ENCODE measurements around the gene HOXC11. TPM values are rescaled to one million over a fixed set of nuclear protein-coding genes. Genes with fewer than 3 reads are reported as not detected.

HOXC11 gene
- total RNA-seq, 8 experiments from 2014 or later, result 0.08 to 9.5 (median 0.35) TPM; not detected in 2

DNA sequence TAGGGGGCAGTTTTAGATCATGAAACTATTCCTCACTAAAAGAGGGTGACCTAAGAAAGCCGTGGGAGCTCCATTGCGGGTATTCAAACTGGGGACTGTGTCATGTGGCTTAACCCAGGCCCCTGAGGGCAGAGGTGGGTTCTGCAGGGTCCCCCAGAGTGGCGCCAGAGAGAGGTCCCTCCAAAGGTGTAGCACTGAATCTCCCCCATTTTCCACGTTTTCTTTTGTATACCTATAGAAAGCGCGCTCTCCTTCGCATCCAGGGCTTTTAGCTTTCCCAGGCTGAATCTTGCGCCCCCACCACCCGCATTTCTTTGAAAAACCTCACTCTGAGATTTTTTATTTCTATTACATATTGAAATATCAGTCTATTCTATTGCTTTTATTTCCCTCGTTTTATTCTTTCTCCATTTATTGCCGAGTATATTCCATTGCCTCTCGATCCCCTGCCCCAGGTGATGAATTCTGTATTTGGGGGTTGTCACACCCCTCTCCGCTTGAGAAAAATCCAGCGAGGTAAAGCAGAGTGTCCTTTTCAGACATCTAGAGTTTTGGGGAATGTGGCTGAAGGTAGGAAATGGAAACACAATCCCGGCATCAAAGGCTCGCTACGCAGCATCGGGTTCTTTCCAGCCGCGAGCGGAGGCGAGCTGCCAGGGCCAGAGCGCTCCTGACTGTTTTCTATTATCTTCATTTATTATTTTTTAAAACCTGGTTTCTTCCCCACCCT is 35.2 kb upstream of the HOXC11 start:
- no peak for ATAC-seq (replicated peaks in 6 of 8)
- Histone ChIP-seq H3K4me1 (replicated peaks in 1 of 2) (peaks cover 0 to 4% of the 10 kb centered on the region in 2 donors), H3K4me3 (peak overlapping the region; percentile 16 to 38 (median 33)), H3K27ac (no peak overlapping the region)
- WGBS, 10 experiments, result 7 to 56% (median 31%) methylated on average over 3 to 20 of the region's 23 CpGs
- in situ Hi-C loops (cut with MboI; ENCODE audit: low pct_unique_long_range_greater_than_20kb in 2 of 9, low sequenced_read_pairs in 9 of 9, unreplicated experiment in 9 of 9), result loop anchor here in 3 of 9 experiments (25.0 kb wide), 3 partner anchors 125 to 175 kb away; partner anchors contain the start of gene CISTR (in 1 of the 3)

DNA sequence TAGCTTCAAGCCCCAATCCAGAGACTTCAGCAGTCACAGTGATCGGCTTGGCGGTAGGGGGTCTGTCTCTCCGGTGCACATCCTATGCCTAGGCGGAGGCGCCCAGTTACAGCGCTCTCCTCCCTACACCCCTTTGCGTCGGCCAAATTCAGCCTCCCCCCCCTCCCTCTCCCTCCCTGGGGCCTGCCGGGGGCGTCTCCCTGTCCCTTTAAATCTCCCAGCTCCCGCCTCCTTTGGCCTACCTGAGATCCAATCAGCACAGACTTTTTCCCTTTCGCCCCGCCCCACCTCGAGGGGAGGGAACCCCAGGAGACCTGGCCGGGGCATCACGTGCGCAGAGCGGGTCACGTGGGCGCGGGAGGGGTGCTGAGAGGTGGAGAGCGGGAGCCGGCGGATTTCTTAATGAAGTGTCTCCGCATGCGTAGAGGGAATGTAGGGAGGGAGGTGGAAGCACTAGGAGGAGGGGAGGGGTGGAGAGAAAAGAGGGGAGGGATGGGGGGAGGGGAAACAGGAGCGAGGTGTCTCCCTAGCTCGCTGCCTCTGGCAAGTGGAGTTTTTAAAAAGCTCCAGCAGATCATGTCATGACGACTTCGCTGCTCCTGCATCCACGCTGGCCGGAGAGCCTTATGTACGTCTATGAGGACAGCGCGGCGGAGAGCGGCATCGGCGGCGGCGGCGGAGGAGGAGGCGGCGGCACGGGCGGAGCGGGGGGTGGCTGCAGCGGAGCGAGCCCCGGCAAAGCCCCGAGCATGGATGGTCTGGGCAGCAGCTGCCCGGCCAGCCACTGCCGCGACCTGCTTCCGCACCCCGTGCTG is 34.4 kb upstream of the HOXC11 start, which contains the start of gene HOXC13:
Gene HOXC13 (plus strand): TSS at position 506 of the 815 bp plus-strand sequence. CDS start 76 bp downstream, at position 582.
- H3K4me1 ChIP-seq (replicated peaks in 1 of 2), result peaks cover 0 to 4% of the 10 kb centered on the region in 2 donors
- peak; percentile 87 to 93 (median 91) for ATAC-seq (replicated peaks in 6 of 8)
- no peak within 1 kb of the TSS for H3K27ac ChIP-seq
- in situ Hi-C loops (cut with MboI; ENCODE audit: low pct_unique_long_range_greater_than_20kb in 2 of 9, low sequenced_read_pairs in 9 of 9, unreplicated experiment in 9 of 9), result loop anchor here in 3 of 9 experiments (25.0 kb wide), 3 partner anchors 126 to 176 kb away; partner anchors contain the start of gene CISTR (in 1 of the 3)
- 7 to 30% methylated on average over 2 to 3 of the region's 56 CpGs; no CpG with 5 or more reads in 8 of the 10 experiments for WGBS, 10 experiments
- H3K4me3 ChIP-seq, result peak within 1 kb of the TSS; percentile 24 to 39 (median 33)

DNA sequence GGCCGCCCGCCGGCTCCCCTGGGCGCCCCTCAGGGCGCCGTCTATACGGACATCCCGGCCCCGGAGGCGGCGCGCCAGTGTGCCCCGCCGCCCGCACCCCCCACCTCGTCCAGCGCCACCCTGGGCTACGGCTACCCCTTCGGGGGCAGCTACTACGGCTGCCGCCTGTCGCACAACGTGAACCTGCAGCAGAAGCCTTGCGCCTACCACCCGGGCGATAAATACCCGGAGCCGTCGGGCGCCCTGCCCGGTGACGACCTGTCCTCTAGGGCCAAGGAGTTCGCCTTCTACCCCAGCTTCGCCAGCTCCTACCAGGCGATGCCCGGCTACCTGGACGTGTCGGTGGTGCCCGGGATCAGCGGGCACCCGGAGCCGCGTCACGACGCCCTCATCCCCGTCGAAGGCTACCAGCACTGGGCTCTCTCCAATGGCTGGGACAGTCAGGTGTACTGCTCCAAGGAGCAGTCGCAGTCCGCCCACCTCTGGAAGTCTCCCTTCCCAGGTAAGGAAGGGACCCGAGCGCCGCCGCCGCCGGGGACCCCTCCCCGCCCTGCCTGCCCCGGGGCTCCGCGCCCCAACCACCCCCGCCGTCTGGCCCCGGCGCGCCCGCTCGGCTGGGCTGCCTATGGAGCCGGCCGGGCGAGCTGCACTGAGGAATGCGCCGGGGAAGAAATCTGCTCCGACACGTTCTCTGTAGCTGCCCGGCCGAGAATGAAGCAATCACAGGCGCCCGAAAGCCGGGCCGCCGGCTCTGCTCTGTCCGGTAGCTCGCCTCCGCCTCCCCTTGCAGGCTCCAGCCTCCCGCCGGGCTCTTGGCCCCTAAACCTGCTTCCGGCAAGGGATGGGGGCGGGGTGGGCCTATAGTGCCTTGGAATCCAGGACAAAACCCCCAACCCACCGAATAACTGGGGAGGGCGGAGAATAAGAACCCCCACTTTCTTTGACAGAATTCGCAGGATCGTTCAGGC is 33.5 kb upstream of the HOXC11 start:
- peak in 3 of 8 experiments; percentile 22 to 72 (median 40) for ATAC-seq (replicated peaks in 6 of 8)
- H3K4me3 ChIP-seq, result peak overlapping the region; percentile 24 to 39 (median 33)
- 0 to 20% (median 0%) methylated on average over 1 to 7 of the region's 91 CpGs; no CpG with 5 or more reads in 4 of the 10 experiments for WGBS, 10 experiments

DNA sequence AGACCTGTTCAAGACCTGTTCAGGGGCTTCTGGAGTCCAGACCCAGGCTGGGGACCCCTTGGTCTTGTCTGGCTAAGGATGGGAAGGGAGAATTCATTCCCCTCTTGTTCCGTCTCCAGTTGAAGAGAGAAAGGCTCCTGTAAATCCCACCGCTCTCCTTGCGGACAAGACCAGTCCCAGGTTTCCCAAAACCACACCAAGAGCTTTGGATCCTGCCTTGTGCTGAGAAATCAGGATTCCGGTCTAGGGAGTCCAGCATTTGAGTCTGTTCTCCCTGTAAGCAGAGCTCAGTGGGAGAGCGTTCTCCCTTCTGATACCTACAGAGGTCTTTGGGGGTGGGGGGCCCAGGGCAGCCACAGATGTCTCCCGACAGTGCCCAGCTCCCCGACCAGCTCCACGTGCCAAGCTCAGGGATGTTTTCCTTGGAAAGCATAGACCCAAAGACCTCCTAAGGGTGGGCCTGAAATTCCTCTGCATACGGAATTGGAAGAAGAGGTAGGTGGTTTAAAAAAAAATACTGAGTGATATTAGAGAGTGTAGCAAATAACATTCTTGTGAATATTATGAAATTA is 32.4 kb upstream of the HOXC11 start:
- WGBS, 10 experiments, result 0 to 92% (median 16%) methylated on average over 2 to 7 of the region's 9 CpGs; no CpG with 5 or more reads in 1 of the 10 experiments
- H3K4me1 ChIP-seq (replicated peaks in 1 of 2), result peaks cover 0 to 2% of the 10 kb centered on the region in 2 donors
- H3K4me3 ChIP-seq, result no peak overlapping the region
- no peak for ATAC-seq (replicated peaks in 6 of 8)
- H3K27ac ChIP-seq, result no peak overlapping the region
- in situ Hi-C loops (cut with MboI; ENCODE audit: low pct_unique_long_range_greater_than_20kb in 2 of 9, low sequenced_read_pairs in 9 of 9, unreplicated experiment in 9 of 9), result loop anchor here in 3 of 9 experiments (25.0 kb wide), 3 partner anchors 128 to 178 kb away; partner anchors contain the start of gene CISTR (in 1 of the 3)

More for the DNA sequence above, 33.5 kb upstream of the HOXC11 start:
- Histone ChIP-seq H3K4me1 (replicated peaks in 1 of 2) (peaks cover 0 to 4% of the 10 kb centered on the region in 2 donors), H3K27ac (no peak overlapping the region)
- in situ Hi-C loops (cut with MboI; ENCODE audit: low pct_unique_long_range_greater_than_20kb in 2 of 9, low sequenced_read_pairs in 9 of 9, unreplicated experiment in 9 of 9), result loop anchor here in 3 of 9 experiments (25.0 kb wide), 3 partner anchors 127 to 177 kb away; partner anchors contain the start of gene CISTR (in 1 of the 3)

DNA sequence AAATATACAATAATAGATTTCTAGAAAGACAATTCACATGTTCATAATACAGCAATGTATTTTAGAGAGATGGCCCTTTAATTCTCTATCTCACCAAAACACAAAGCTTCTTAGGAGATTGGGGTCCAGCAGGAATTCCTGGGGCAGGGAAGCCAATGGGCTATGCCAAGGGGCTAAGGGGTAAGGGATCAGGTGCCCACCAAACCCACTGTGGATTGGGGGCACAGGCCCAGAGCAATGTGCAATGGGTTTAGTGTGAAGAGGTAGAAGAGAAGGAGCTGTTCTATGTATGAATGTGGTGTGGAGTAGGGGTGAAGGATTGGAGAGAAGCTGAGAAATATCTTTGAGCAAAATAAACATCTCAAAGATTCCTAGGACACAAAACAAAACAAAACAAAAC is 31.7 kb upstream of the HOXC11 start:
- H3K4me1 ChIP-seq (replicated peaks in 1 of 2), result no peaks in the 10 kb centered on the region
- no peak overlapping the region for H3K4me3 ChIP-seq
- no peak for ATAC-seq (replicated peaks in 6 of 8)
- in situ Hi-C loops (cut with MboI; ENCODE audit: low pct_unique_long_range_greater_than_20kb in 2 of 9, low sequenced_read_pairs in 9 of 9, unreplicated experiment in 9 of 9), result loop anchor here in 3 of 9 experiments (25.0 kb wide), 3 partner anchors 129 to 179 kb away; partner anchors contain the start of gene CISTR (in 1 of the 3)
- H3K27ac ChIP-seq, result no peak overlapping the region

DNA sequence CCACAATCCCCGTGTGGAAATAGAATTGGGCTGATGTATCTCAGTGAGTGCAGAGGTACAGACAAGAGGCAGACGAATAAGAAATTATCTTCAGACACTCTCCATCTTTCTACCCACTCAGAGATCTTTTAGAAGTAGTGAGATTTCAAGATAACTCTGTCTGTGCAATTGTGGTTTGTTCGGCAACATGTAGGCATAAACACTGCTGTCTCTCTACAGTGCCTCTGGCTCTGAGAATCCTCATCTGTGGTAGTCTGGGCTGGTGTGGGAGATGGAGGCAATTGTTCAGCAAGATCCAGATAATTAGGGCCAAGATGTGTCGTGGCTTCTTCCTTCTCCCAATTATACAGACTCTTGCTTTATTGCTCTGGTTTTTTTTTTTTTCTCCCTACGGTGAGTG is 31.2 kb upstream of the HOXC11 start:
- in situ Hi-C loops (cut with MboI; ENCODE audit: low pct_unique_long_range_greater_than_20kb in 2 of 9, low sequenced_read_pairs in 9 of 9, unreplicated experiment in 9 of 9), result loop anchor here in 3 of 9 experiments (25.0 kb wide), 3 partner anchors 129 to 179 kb away; partner anchors contain the start of gene CISTR (in 1 of the 3)
- Histone ChIP-seq H3K4me3 (no peak overlapping the region), H3K4me1 (replicated peaks in 1 of 2) (no peaks in the 10 kb centered on the region), H3K27ac (no peak overlapping the region)
- WGBS, 10 experiments, result 0 to 91% (median 15%) methylated on average over 1 to 5 of the region's 5 CpGs
- ATAC-seq (replicated peaks in 6 of 8), result no peak

DNA sequence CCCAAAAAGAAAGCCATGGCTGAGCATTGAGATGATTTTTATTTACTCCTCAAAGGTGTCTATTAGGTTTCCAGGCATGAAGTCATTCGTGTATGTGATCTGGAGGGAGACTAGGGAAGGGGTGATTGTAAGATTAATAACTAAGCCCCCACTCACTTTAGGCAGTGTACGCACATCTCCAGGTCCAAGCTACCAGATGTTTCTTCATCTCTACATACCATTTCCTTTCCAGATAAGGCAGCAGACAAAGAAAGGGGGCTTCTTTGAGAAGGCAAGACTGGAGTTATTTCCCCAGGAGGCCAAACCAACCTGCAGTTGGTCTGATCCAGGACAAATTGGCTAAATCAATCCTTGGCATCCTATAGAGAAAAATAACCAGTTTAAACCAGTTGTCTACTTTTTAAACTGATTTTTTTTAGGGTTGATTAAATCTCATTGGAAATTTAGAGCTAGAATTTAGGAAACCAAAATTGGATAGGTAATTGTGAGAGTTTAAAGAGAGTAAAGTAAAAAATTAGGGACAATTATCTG is 30.4 kb upstream of the HOXC11 start:
- H3K4me3 ChIP-seq, result no peak overlapping the region
- WGBS, 10 experiments, result 0 to 60% (median 41%) methylated on average over 1 of the region's 2 CpGs; no CpG with 5 or more reads in 6 of the 10 experiments
- H3K4me1 ChIP-seq (replicated peaks in 1 of 2), result no peaks in the 10 kb centered on the region
- in situ Hi-C loops (cut with MboI; ENCODE audit: low pct_unique_long_range_greater_than_20kb in 2 of 9, low sequenced_read_pairs in 9 of 9, unreplicated experiment in 9 of 9), result loop anchor here in 3 of 9 experiments (25.0 kb wide), 3 partner anchors 130 to 180 kb away; partner anchors contain the start of gene CISTR (in 1 of the 3)
- H3K27ac ChIP-seq, result no peak overlapping the region
- no peak for ATAC-seq (replicated peaks in 6 of 8)

DNA sequence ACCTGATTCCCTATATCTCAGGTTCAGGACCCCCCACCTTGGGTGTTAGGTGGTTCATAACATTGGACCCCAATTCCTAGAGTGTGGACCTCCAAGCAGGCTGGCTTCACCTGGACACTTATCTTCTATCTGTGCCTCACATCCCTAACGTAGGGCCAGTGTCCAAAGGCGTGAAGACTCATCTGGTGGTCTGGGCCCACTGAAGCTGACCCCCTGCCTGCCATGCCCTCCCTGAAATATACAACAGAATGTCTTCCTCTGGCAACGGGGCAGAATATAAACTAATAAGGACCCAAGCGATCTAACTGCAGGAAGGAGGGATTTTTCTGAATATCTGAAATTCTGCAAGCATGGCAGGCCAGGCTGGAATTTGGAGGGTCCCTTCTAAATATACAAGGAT is 28.7 kb upstream of the HOXC11 start:
- Histone ChIP-seq H3K4me1 (replicated peaks in 1 of 2) (no peaks in the 10 kb centered on the region), H3K27ac (no peak overlapping the region), H3K4me3 (no peak overlapping the region)
- 0 to 80% (median 14%) methylated on average over 1 to 2 of the region's 4 CpGs; no CpG with 5 or more reads in 1 of the 10 experiments for WGBS, 10 experiments
- in situ Hi-C loops (cut with MboI; ENCODE audit: low pct_unique_long_range_greater_than_20kb in 2 of 9, low sequenced_read_pairs in 9 of 9, unreplicated experiment in 9 of 9), result loop anchor here in 3 of 9 experiments (25.0 kb wide), 3 partner anchors 132 to 182 kb away; partner anchors contain the start of gene CISTR (in 1 of the 3)
- no peak for ATAC-seq (replicated peaks in 6 of 8)

DNA sequence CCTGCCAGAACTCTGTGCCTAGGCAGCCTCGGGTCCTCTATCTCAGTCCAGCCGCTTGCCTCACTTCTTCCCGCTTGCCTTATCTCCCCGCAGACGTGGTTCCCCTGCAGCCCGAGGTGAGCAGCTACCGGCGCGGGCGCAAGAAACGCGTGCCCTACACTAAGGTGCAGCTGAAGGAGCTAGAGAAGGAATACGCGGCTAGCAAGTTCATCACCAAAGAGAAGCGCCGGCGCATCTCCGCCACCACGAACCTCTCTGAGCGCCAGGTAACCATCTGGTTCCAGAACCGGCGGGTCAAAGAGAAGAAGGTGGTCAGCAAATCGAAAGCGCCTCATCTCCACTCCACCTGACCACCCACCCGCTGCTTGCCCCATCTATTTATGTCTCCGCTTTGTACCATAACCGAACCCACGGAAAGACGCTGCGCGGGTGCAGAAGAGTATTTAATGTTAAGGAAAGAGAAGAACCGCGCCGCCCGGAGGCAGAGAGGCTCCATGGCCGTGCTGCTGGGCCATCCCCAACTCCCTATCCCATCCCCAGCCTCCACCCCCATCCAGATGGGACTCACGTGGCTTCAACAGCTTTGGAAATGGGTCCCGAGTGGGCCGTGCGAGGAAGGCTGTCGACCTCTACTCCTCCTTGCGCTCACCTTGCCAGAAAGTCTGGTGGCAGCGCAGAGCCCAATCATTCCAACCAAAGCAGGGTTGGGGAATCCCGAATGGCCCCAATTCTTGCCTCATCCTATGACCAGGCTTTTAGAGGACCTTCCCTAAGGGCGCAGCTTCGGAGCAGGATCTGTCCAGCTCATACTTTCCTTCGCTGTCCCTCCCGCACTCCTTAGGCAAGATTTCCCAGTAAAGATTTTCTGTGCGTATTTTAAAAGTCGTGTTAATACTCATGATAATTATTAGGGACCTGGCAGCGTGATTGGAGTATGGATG is 27.7 kb upstream of the HOXC11 start:
- WGBS, 10 experiments, result 7 to 66% (median 13%) methylated on average over 1 to 38 of the region's 51 CpGs; no CpG with 5 or more reads in 2 of the 10 experiments
- Histone ChIP-seq H3K4me1 (replicated peaks in 1 of 2) (no peaks in the 10 kb centered on the region), H3K27ac (no peak overlapping the region), H3K4me3 (no peak overlapping the region)
- in situ Hi-C loops (cut with MboI; ENCODE audit: low pct_unique_long_range_greater_than_20kb in 2 of 9, low sequenced_read_pairs in 9 of 9, unreplicated experiment in 9 of 9), result loop anchor here in 3 of 9 experiments (25.0 kb wide), 3 partner anchors 133 to 183 kb away; partner anchors contain the start of gene CISTR (in 1 of the 3)
- peak in 2 of 8 experiments; percentile 20 to 60 for ATAC-seq (replicated peaks in 6 of 8)

DNA sequence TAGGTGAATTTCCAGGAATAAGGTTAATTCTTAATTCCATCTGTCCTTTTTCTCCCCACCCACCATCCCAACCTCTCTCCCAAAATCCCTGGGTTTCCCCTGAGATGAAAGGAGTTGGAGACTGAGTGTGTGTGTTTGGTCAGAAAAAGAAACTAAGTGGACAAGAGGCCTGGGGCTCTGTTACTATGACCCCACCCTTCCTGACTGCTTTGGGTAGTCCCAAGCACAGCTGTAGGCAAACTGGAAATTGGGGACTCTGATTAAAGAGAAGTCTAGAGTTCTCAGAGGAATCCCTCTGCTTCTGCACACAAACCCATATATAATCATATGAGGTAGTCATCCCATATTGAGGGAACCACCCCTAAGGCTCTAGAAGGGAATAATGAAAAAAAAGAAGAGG is 25.2 kb upstream of the HOXC11 start:
- Histone ChIP-seq H3K27ac (no peak overlapping the region), H3K4me1 (replicated peaks in 1 of 2) (no peaks in the 10 kb centered on the region), H3K4me3 (no peak overlapping the region)
- in situ Hi-C loops (cut with MboI; ENCODE audit: low pct_unique_long_range_greater_than_20kb in 2 of 9, low sequenced_read_pairs in 9 of 9, unreplicated experiment in 9 of 9), result loop anchor here in 3 of 9 experiments (25.0 kb wide), 3 partner anchors 135 to 185 kb away; partner anchors contain the start of gene CISTR (in 1 of the 3)
- ATAC-seq (replicated peaks in 6 of 8), result peak in 3 of 8 experiments; percentile 48 to 63 (median 59)

Measured in motor neuron (in vitro differentiated cells).